HepG2 (cell line): ENCODE measurements around the gene CGREF1. TPM values are rescaled to one million over a fixed set of nuclear protein-coding genes. Genes with fewer than 3 reads are reported as not detected.

Experiments used
- ARID3A ChIP-seq: IDR thresholded peaks from 2 replicates; pipeline ENCODE4 v1.6.1; 2012; ENCODE audit warnings: low read depth, low read length, improper control_type of control experiment
- CSRNP1 ChIP-seq: sonication (generic); formaldehyde crosslinking; IDR thresholded peaks from 2 replicates; pipeline ENCODE4 v1.8.1; 2023; ENCODE audit warnings: mild to moderate bottlenecking, missing genetic modification reagents
- DNMT1 ChIP-seq: sonication (generic); formaldehyde crosslinking; IDR thresholded peaks from 2 replicates; pipeline ENCODE4 v1.5.1; 2020; ENCODE audit warnings: mild to moderate bottlenecking, missing genetic modification reagents
- ELF1 ChIP-seq: sonication (generic); formaldehyde crosslinking; IDR thresholded peaks from 2 replicates; pipeline ENCODE4 v1.4.0; 2020; ENCODE audit warnings: missing genetic modification reagents
- HDAC6 ChIP-seq: fragments of 200-600 bp; sonication (generic); IDR thresholded peaks from 2 replicates; pipeline ENCODE4 v1.7.0; 2017; ENCODE audit warnings: mild to moderate bottlenecking, antibody characterized with exemption, low read length, low read depth
- HINFP ChIP-seq: sonication (generic); formaldehyde crosslinking; IDR thresholded peaks from 2 replicates; pipeline ENCODE4 v1.4.0; 2020; ENCODE audit warnings: low read depth, mild to moderate bottlenecking, missing genetic modification reagents
- KAT7 ChIP-seq: IDR thresholded peaks from 2 replicates; pipeline ENCODE4 v1.6.1; 2018; ENCODE audit warnings: borderline replicate concordance, missing compliant biosample characterization
- MTF2 ChIP-seq: sonication (generic); formaldehyde crosslinking; IDR thresholded peaks from 2 replicates; pipeline ENCODE4 v1.5.0; 2020; ENCODE audit warnings: missing genetic modification reagents, borderline replicate concordance
- SOX6 ChIP-seq, 2 experiments: fragments of 450-650 bp in 1 of 2; sonication (generic) in 1 of 2; formaldehyde crosslinking in 1 of 2; IDR thresholded peaks; 2 replicates each; pipeline versions ENCODE4 v1.4.0 to v1.6.1; 2017 to 2020; ENCODE audit warnings: antibody characterized with exemption in 1 of 2, mild to moderate bottlenecking in 1 of 2, missing genetic modification reagents in 1 of 2
- SSRP1 ChIP-seq: IDR thresholded peaks from 2 replicates; pipeline ENCODE4 v1.6.1; 2016; ENCODE audit warnings: control low read depth
- TFDP2 ChIP-seq: sonication (generic); formaldehyde crosslinking; IDR thresholded peaks from 2 replicates; pipeline ENCODE4 v1.4.0; 2020; ENCODE audit warnings: missing genetic modification reagents
- ZBTB38 ChIP-seq: sonication (generic); formaldehyde crosslinking; IDR thresholded peaks from 2 replicates; pipeline ENCODE4 v1.5.1; 2020; ENCODE audit warnings: mild to moderate bottlenecking, missing genetic modification reagents
- ZNF207 ChIP-seq: fragments of 450-650 bp; IDR thresholded peaks from 2 replicates; pipeline ENCODE4 v1.6.1; 2016; ENCODE audit warnings: antibody characterized with exemption, borderline replicate concordance
- ZNF235 ChIP-seq: sonication (generic); formaldehyde crosslinking; IDR thresholded peaks from 2 replicates; pipeline ENCODE4 v1.8.1; 2023; ENCODE audit warnings: mild to moderate bottlenecking, missing genetic modification reagents, borderline replicate concordance
- ZNF343 ChIP-seq: sonication (generic); formaldehyde crosslinking; IDR thresholded peaks from 2 replicates; pipeline ENCODE4 v1.4.0; 2020; ENCODE audit warnings: mild to moderate bottlenecking, missing genetic modification reagents
- ZNF552 ChIP-seq: sonication (generic); formaldehyde crosslinking; IDR thresholded peaks from 2 replicates; pipeline ENCODE4 v1.9.0; 2022; ENCODE audit warnings: missing genetic modification reagents, mild to moderate bottlenecking, borderline replicate concordance
- ZNF816 ChIP-seq: sonication (generic); formaldehyde crosslinking; IDR thresholded peaks from 2 replicates; pipeline ENCODE4 v1.8.0; 2022; ENCODE audit warnings: missing genetic modification reagents, mild to moderate bottlenecking, borderline replicate concordance
- ZNF841 ChIP-seq: sonication (generic); formaldehyde crosslinking; IDR thresholded peaks from 2 replicates; pipeline ENCODE4 v1.8.1; 2023; ENCODE audit warnings: missing genetic modification reagents, borderline replicate concordance
- ZXDC ChIP-seq: sonication (generic); formaldehyde crosslinking; IDR thresholded peaks from 2 replicates; pipeline ENCODE4 v1.5.0; 2020; ENCODE audit warnings: mild to moderate bottlenecking, missing genetic modification reagents
- polyA plus RNA-seq, 8 experiments: library from polyadenylated mRNA; depleted of rRNA in 3 of 8; stranded (reverse) in 7 of 8; unstranded in 1 of 8; fragments of >200 nt; fragmentation: Illumina TruSeq in 4 of 8; extraction: Trizol in 4 of 8; gene quantifications; 2 replicates each; pipeline versions ENCODE4 v1.2.1 to v1.2.3, GENCODE V29; 2011 to 2016; ENCODE audit warnings: low read depth in 4 of 8, missing spikeins in 1 of 8, mixed read lengths in 1 of 8; ENCODE audit not compliant: insufficient read depth in 1 of 8
- total RNA-seq, 5 experiments: library from RNA; depleted of rRNA; stranded (reverse); fragments of >200 nt; fragmentation: Illumina TruSeq; extraction: Trizol; gene quantifications; 2 replicates each; pipeline ENCODE4 v1.2.3, GENCODE V29; 2016; ENCODE audit warnings: low read depth in 1 of 5

CGREF1 gene
- total and polyA plus RNA-seq, 2 of the 13 experiments (the other 11 are each of a cell fraction or from before 2014, with no cell fraction given), result 13.9 to 23.4 TPM

- TF ChIP-seq ZNF816 (CRISPR knock-in tag) (peak; percentile 61; the same call in 1 of the 2 replicates), KAT7 (CRISPR knock-in tag) (peak; percentile 78; the same call in 1 of the 2 replicates), MTF2 (CRISPR knock-in tag) (no peak), ZNF207 (no peak), DNMT1 (CRISPR knock-in tag) (peak; percentile 60; the same call in 1 of the 2 replicates), SSRP1 (CRISPR knock-in tag) (no peak), SOX6 (IDR thresholded peaks at IDR 0.05) (no peak), SOX6 (CRISPR knock-in tag; IDR thresholded peaks at IDR 0.05) (peak; percentile 49), ZNF235 (CRISPR knock-in tag) (0 out of 2 replicates have a peak, but pooled peaks have one; percentile 48), ZNF552 (CRISPR knock-in tag) (peak; percentile 80; the same call in 1 of the 2 replicates), ZNF841 (CRISPR knock-in tag) (0 out of 2 replicates have a peak, but pooled peaks have one; percentile 9), ZXDC (no peak), ZNF343 (CRISPR knock-in tag) (peak; percentile 66; the same call in 1 of the 2 replicates), ARID3A (no peak), ZBTB38 (peak; percentile 81; the same call in 1 of the 2 replicates), TFDP2 (CRISPR knock-in tag) (peak; percentile 10; the same call in 1 of the 2 replicates), HINFP (CRISPR knock-in tag) (peak; percentile 75; the same call in 1 of the 2 replicates), CSRNP1 (CRISPR knock-in tag) (peak; percentile 22), ELF1 (CRISPR knock-in tag) (0 out of 2 replicates have a peak, but pooled peaks have one; percentile 11), HDAC6 (no peak)
These were observed 32.0 kb downstream of the CGREF1 start, which contains the start of gene KHK (continued) for GRCh38 chr2:27086724-27087593.
